Prostate gland (tissue), 2 donors: ENCODE data around the gene RRAS. TPM values are rescaled to one million over a fixed set of nuclear protein-coding genes. Genes with fewer than 3 reads are reported as not detected.

Experiments used
- DNase-seq: peaks from one replicate; pipeline ENCODE4 v3.0.0-alpha.2; 2019; ENCODE audit warnings: low spot score
- H3K27ac ChIP-seq, 2 donors: fragments of 200-600 bp; sonication (generic); 2 replicates each; pipeline ENCODE4 v1.5.1; 2017 to 2019
- H3K27me3 ChIP-seq: fragments of 200-600 bp; sonication (generic); replicated peaks from 2 replicates; pipeline ENCODE4 v1.5.1; 2019; ENCODE audit not compliant: insufficient read depth
- H3K36me3 ChIP-seq, 2 donors: fragments of 200-600 bp; sonication (generic); 1 replicate in 1 of 2; 2 replicates in 1 of 2; pipeline versions ENCODE4 v1.5.1 to v1.8.1; 2017 to 2019
- H3K4me1 ChIP-seq: fragments of 200-600 bp; sonication (generic); replicated peaks from 2 replicates; pipeline ENCODE4 v1.5.1; 2019
- H3K4me3 ChIP-seq, 2 donors: fragments of 200-600 bp; sonication (generic); 2 replicates each; pipeline ENCODE4 v1.5.1; 2017 to 2019
- H3K9me3 ChIP-seq: fragments of 200-600 bp; sonication (generic); 2 replicates; pipeline ENCODE4 v1.5.1; 2017
- POLR2A ChIP-seq: fragments of 450-650 bp; IDR thresholded peaks from one replicate; pipeline ENCODE4 v1.6.1; 2016; ENCODE audit warnings: antibody characterized with exemption, mild to moderate bottlenecking
- POLR2AphosphoS5 ChIP-seq: sonication (generic); formaldehyde crosslinking; IDR thresholded peaks from one replicate; pipeline ENCODE4 v1.6.1; 2017; ENCODE audit warnings: antibody characterized with exemption
- WGBS: methylation state at CpG from one replicate; pipeline ENCODE4 v1.1.5; 2018; 5-methylcytosine and 5-hydroxymethylcytosine counted together
- intact Hi-C: fragments of 100-400 bp; cut with DNase I; formaldehyde crosslinking; loops from one replicate; pipeline ENCODE4 v1.14.2; 2022
- total RNA-seq, 2 donors: library from RNA; depleted of rRNA; stranded (reverse); fragments of >200 nt; gene quantifications; one replicate each; pipeline ENCODE4 v1.1.0, GENCODE V29; 2016
- TF ChIP-seq, protein P1 (sequence below), 4 experiments: fragments of 200-600 bp in 2 of 4; fragments of 450-650 bp in 2 of 4; sonication (generic) in 2 of 4; IDR thresholded peaks; 1 replicate in 3 of 4; 2 replicates in 1 of 4; pipeline ENCODE4 v1.5.1; 2016 to 2019; ENCODE audit warnings: antibody characterized with exemption in 4 of 4, mild to moderate bottlenecking in 2 of 4, moderate library complexity in 2 of 4

The RRAS gene
- total RNA-seq, 2 donors from 2014 or later = 59.1 to 72.3 TPM

DNA sequence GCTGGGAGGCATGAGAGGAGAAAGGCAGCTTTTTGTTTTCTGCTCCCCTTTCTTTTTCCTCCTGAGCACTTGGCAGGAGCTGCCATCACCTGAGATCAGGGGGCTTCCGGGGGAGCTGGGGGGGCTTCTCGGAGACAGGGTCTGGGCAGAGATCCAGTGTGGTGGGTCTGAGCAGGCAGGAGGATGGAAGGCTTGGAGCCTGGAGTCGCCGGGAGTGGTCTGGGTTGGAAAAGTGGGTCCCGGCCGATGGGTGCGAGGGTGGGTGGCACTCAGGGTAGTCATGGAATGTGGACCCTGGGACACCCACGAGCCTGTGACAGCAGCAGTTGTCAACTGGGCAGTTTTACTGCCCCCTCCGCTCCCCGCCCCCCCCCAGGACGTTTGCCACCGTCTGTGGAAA lies 47.2 kb upstream of the RRAS start:
- no peak for DNase-seq
- intact Hi-C loops = no loop called here
- Histone ChIP-seq H3K27me3 (no peaks in the 10 kb centered on the region), H3K9me3 (no peaks in the 10 kb centered on the region), H3K27ac (no peak overlapping the region), H3K4me3 (no peak overlapping the region), H3K36me3 (peaks cover 4 to 25% of the 10 kb centered on the region in 2 donors), H3K4me1 (no peaks in the 10 kb centered on the region)
- WGBS = 65% methylated on average over 12 of the region's 12 CpGs
- no peak for TF ChIP-seq POLR2A
- TF ChIP-seq, protein P1, sequence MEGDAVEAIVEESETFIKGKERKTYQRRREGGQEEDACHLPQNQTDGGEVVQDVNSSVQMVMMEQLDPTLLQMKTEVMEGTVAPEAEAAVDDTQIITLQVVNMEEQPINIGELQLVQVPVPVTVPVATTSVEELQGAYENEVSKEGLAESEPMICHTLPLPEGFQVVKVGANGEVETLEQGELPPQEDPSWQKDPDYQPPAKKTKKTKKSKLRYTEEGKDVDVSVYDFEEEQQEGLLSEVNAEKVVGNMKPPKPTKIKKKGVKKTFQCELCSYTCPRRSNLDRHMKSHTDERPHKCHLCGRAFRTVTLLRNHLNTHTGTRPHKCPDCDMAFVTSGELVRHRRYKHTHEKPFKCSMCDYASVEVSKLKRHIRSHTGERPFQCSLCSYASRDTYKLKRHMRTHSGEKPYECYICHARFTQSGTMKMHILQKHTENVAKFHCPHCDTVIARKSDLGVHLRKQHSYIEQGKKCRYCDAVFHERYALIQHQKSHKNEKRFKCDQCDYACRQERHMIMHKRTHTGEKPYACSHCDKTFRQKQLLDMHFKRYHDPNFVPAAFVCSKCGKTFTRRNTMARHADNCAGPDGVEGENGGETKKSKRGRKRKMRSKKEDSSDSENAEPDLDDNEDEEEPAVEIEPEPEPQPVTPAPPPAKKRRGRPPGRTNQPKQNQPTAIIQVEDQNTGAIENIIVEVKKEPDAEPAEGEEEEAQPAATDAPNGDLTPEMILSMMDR (IDR thresholded peaks at IDR 0.05) = no peak
- TF ChIP-seq POLR2AphosphoS5 = no peak

DNA sequence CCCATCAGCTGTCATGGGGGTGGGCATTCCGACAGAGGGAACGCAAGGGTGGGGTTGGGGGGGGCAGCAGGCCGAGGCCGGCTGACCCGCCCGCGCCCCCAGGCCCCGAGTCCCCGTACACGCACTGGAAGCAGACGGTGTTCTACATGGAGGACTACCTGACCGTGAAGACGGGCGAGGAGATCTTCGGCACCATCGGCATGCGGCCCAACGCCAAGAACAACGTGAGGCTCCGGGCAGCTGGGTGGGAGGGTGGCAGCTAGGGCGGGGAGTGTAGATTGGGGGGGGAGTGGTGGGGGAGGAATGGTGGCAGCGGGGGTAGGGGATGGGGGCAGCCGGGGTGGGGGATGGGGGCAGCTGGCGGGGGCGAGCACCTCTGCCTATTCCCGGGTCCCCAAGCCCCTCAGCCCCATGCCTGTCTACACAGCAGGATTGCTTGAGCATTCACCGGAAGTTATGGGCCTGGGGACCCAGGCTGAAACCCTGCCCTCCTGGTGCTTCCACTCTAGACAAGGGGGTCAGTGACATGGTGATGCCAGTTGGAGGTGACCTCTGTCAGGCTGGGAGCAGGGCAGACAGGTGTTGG lies 46.7 kb upstream of the RRAS start:
- H3K4me1 ChIP-seq = no peaks in the 10 kb centered on the region
- intact Hi-C loops = no loop called here
- H3K27ac ChIP-seq = no peak overlapping the region
- H3K4me3 ChIP-seq = no peak overlapping the region
- H3K36me3 ChIP-seq = peaks cover 9 to 29% of the 10 kb centered on the region in 2 donors
- TF ChIP-seq, protein P1 (IDR thresholded peaks at IDR 0.05) = no peak
- TF ChIP-seq POLR2AphosphoS5 (no peak), POLR2A (no peak)
- H3K27me3 ChIP-seq = no peaks in the 10 kb centered on the region
- DNase-seq = no peak
- WGBS = 87% methylated on average over 21 of the region's 27 CpGs
- H3K9me3 ChIP-seq = no peaks in the 10 kb centered on the region

DNA sequence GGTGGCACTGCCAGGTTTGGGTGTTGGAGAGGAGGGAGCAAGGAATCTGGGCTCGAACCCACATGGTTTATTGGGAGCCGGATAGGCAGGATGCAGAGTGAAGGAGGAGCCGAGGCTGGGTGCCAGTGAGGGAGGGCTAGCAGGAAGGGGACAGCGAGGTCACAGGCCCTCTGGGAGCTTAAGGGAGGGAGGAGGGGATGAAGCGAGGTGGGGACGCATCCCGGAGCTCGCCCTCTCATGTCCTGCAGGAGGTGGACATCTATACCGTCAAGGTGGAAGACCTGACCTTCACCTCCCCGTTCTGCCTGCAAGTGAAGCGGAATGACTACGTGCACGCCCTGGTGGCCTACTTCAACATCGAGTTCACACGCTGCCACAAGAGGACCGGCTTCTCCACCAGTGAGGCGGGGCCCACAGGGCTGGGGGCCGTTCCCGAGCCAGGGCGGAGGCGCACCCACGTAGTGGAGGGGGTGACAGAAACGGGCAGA lies 45.9 kb upstream of the RRAS start:
- H3K4me1 ChIP-seq = no peaks in the 10 kb centered on the region
- WGBS = 58% methylated on average over 23 of the region's 23 CpGs
- H3K27ac ChIP-seq = no peak overlapping the region
- H3K4me3 ChIP-seq = no peak overlapping the region
- TF ChIP-seq POLR2AphosphoS5 = no peak
- no peak for TF ChIP-seq POLR2A
- TF ChIP-seq, protein P1 (IDR thresholded peaks at IDR 0.05) = no peak
- no peak for DNase-seq
- no peaks in the 10 kb centered on the region for H3K27me3 ChIP-seq
- intact Hi-C loops = no loop called here
- H3K36me3 ChIP-seq = peaks cover 9 to 29% of the 10 kb centered on the region in 2 donors
- no peaks in the 10 kb centered on the region for H3K9me3 ChIP-seq

DNA sequence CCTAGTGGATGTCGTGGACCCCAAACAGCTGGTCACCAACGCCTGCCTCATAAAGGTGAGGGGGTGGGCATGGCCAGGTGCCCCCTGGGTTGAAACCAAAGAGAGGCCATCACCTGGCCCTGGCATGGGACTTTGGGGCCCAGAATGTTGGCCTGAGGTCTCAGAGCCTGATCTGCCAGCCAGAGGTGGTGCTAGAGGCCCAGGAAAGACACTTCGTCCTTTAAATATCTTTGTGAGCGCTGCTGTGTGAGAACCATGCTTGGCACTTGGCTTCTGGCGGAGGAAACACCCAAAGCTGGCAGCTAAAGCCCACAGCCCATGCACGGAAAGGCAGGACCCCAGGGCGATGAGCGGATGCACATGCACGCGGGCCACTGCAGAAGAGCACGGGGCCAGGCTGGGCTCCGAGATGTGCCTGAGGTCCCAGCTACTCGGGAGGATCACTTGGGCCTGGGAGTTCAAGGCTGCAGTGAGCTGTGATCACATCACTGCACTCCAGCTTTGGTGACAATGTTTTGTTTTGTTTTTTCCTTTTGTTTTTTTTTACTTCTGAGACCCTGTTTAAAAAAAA lies 45.1 kb upstream of the RRAS start:
- no peak overlapping the region for H3K27ac ChIP-seq
- 76% methylated on average over 13 of the region's 13 CpGs for WGBS
- H3K9me3 ChIP-seq = no peaks in the 10 kb centered on the region
- peaks cover 5% of the 10 kb centered on the region for H3K4me1 ChIP-seq
- H3K27me3 ChIP-seq = no peaks in the 10 kb centered on the region
- DNase-seq = no peak
- H3K4me3 ChIP-seq = no peak overlapping the region
- TF ChIP-seq POLR2A (no peak), POLR2AphosphoS5 (no peak)
- TF ChIP-seq, protein P1 (IDR thresholded peaks at IDR 0.05) = no peak
- H3K36me3 ChIP-seq = peaks cover 9 to 29% of the 10 kb centered on the region in 2 donors
- intact Hi-C loops = no loop called here
